ENCODE data around the gene LRRC4.
A peak's percentile ranks its signal among the peaks of the same experiment; 100 is the strongest.

The LRRC4 gene, protein sequence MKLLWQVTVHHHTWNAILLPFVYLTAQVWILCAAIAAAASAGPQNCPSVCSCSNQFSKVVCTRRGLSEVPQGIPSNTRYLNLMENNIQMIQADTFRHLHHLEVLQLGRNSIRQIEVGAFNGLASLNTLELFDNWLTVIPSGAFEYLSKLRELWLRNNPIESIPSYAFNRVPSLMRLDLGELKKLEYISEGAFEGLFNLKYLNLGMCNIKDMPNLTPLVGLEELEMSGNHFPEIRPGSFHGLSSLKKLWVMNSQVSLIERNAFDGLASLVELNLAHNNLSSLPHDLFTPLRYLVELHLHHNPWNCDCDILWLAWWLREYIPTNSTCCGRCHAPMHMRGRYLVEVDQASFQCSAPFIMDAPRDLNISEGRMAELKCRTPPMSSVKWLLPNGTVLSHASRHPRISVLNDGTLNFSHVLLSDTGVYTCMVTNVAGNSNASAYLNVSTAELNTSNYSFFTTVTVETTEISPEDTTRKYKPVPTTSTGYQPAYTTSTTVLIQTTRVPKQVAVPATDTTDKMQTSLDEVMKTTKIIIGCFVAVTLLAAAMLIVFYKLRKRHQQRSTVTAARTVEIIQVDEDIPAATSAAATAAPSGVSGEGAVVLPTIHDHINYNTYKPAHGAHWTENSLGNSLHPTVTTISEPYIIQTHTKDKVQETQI

GRCh38 chr7:128030654-128031611, at the start of gene LRRC4:
LRRC4 (minus strand) TSS chr7:128031437; CDS start chr7:128030640, 797 bp downstream.
- peak; percentile 82 for DNase-seq

DNA sequence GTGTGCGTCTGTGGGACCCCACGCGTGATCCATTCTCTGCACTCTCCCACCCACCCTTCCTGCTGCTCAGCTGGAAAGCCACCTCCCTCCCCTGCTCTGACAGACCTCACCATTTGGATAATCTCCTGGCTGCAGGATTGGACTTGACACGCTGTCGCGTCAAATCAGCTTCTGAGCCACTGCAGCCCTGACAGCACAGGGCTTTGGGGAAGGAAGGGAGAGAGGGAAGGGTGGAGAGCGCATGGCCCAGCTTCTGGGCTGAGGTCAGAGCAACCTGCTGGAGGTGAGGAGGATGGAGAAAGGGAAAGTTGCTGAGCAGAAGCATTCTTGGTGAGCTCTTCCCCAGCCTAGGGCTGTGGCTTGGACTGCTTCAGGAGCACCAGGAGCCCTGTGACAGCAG, 48.9 kb upstream of the LRRC4 start:
- DNase-seq: peak; percentile 77

- no peak for DNase-seq
Measured at GRCh38 chr7:128078309-128078708, 47.1 kb upstream of the LRRC4 start.

- peak; percentile 64 for DNase-seq
Measured at GRCh38 chr7:128076796-128077271, 45.6 kb upstream of the LRRC4 start.

DNA sequence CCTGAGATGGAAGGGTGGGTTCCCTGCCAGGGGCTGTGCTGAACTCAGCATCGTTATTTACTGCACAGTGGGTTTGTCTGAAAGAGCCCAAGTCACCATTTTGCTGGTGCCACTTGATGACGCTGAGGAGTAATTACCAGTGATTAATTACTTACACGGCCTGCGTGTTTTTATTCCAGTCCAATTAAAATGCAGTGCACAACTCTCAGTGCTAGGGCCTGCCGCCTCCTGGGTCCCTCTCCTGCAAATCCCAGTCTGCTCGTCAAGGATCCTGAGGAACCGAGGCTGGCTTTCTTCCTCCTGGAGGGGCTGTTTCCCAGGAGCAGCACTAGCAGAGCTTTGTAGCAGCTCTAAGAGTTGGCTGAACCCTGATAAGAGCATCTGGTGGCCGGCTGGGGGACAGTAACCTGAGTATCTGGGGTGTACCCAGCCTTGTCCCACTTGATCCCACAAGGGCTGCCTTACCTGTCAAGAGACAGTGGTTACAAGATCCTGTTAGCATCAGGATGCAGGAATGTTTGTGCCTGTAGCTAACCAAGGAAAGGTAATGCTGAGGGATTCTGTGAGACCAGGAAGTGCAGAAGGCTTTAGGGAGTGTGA, 45.1 kb upstream of the LRRC4 start:
- peak; percentile 15 for DNase-seq

DNA sequence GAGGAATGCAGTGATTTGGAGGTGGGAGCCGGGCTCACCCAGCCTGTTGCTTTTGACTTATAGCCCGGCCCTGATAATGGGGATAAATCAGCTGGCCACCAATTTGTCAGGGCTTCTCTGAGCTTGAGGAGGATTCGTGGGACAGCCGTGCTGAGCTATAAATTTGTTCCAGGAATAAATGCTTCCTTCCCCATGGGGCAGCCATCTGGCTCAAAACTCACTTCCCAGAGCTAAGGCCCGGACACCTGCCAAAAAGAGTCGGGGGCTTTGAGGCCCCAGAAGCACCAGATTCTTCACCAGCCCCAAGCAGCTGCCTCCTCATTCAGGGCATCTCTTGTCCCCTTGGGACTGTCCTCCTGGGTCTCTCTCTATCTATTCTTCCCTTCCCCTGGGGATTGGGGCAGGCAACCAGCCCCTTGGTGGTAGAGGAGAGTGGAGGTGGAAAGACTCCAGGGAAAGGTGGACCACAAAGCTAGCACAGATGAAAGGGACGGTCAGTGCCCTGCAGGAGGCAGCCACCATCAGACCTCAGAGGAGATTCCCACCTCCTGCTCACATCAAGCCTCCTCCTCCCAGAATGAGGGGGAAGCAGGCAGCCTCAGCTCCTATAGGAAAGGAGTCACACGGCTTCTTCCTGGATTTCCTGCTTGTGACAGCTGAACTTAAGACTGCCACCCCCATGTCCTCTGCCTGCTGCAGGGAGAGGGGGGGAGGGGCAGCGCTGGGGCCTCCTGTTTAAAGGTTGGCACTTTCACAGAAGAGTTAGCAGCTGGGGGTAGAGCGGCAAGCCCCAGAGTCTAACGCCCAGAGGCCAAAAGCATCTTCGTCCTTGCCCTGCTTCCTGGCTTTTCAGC, 44.2 kb upstream of the LRRC4 start:
- no peak for DNase-seq

DNA sequence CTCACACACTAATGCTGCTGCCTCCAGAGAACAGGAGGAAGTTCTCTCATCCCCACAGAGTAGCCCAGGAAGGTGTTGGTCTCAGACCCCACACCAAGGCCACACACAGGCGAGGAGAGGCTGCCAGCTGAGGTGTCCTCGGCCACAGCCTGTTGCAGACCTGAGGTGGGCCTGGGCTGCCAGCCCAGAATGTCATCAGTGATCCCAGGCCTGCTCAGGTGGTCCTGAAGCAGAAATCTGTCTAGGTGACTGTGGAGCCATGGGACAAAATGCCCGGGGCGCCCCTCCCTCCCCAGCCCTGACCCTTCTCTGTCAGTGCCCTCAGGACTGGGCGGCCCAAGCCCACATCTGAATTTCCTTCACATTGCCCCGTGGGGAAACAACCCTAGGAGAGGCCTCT, 43.5 kb upstream of the LRRC4 start:
- DNase-seq: no peak

- DNase-seq: no peak
Measured at GRCh38 chr7:128074336-128074735, 43.1 kb upstream of the LRRC4 start.

GRCh38 chr7:128073671-128074310, 42.6 kb upstream of the LRRC4 start:
- DNase-seq: no peak

DNA sequence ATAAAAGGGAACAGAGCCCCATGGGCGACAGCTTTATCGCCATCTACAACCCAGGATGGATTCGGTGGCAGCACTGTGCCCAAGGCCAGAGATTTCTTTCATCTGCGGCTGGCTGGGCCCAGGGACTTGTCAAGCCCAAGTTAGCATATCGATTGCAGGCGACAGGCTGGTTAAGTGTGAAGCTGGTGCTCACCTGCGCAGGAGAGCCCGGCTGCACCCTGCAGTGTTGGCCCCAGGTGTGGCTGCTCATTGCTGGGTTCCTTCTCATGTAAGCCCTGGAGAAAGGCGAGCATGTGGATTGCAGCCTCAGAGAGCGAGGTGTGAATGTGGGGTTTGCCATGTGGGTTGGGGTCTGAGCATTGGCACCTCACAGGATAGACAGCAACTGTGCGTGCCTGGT, 40.6 kb upstream of the LRRC4 start:
- no peak for DNase-seq

GRCh38 chr7:128071376-128071775, 40.1 kb upstream of the LRRC4 start:
- DNase-seq: no peak

DNA sequence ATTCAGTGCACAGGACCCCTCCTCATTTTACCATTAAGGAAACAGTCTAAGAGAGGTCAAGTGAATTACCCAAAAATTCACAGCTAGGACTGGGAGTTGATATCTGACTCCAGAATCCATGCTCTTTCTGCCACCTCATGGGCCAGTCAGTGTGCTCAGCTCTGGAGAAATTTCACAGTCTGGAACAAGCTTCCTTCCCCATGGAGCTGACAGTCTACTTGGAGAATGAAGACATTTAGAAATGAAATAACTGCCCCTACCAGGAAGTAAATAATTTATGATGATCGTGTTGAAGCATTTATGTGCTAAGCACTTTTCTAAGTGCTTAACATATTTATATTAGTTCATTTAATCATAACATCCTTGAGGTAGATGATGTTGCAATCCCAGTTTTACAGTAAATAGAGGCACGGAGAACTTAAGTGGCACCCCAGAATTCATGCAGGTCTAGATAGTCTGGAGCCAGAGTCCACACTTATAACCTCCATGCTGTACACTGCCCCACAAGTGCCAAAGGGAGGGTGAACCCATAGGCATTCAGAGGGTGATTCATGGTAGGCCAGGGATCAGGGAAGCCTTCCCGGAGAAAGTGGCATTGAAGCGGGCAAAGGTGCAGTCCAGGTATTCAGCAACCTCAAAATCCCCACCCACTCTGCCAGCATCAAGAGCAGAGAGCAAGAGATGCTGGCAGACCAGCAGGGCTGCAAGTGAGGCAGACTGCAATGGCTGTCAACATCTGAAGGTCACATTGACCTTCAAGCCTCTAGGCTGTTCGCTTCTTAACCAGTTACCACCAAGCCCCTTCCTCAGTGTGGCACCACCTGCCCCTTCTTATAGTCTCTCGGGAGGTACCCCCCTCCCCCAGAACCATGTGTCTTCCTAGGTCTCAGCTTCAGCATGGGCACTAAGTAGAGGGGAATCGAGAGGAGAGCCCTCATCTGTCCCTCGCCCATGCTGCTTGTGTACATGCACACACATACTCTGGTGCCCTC, 38.4 kb upstream of the LRRC4 start:
- DNase-seq: no peak

DNA sequence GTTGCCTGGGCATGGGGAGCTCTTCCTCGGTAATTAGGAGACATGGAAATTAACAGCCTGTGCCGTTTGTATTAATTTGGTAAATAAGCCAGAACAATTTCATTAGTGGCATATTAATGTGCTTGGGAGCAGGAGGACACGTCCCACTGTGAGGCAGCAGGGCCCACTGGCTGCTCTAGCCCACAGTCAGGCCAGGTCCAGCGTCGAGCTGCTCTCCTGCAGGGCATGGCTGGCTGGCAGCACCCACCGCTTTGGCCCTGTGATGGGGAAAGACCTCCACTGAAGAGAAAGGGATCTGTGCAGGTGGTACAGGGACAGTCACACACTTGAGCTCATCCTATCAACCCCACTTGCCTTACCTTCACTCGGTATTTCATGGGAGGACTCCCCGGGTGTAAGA, 37.5 kb upstream of the LRRC4 start:
- DNase-seq: no peak

GRCh38 chr7:128067983-128068382, 36.7 kb upstream of the LRRC4 start:
- no peak for DNase-seq

DNA sequence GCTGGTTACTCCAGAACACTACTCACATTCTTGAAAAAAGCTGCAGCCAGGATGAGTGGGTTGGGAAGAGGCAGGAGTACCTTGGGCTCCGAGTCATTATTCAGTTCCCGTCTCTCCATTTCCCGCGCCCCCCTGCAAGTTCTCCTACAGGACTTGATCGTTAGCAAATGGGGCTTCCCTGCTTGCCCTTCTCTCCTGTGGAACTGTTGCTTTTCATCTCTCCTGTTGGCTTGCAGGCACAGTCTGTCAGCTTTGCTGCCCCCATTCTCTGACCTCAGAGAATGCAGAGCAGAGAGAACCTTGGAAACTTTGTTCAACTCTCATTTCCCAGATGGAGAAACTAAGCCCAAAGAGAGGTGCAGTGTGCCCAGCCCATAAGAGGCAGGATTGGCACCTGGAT, 35.6 kb upstream of the LRRC4 start:
- DNase-seq: no peak

DNA sequence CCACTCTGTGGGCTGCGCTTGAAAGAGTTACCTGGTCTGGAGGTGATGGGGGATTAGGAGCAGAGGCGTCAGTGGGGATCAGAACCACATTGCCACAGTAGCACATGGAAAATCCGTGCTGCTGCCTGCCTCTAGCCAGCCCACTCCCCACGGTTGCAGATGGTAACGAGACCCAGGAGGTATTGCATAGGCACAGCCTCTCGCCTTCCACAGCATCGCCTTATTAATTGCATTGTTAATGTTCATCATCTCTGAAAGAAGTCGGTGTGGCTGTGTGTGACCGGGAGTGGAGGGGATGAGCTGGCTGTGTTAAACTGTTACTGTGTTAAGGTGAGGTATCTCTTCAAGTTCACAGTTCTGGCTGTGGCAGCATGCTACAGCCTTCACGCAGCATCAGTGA, 35.2 kb upstream of the LRRC4 start:
- DNase-seq: no peak

GRCh38 chr7:128065872-128066271, 34.6 kb upstream of the LRRC4 start:
- no peak for DNase-seq

DNA sequence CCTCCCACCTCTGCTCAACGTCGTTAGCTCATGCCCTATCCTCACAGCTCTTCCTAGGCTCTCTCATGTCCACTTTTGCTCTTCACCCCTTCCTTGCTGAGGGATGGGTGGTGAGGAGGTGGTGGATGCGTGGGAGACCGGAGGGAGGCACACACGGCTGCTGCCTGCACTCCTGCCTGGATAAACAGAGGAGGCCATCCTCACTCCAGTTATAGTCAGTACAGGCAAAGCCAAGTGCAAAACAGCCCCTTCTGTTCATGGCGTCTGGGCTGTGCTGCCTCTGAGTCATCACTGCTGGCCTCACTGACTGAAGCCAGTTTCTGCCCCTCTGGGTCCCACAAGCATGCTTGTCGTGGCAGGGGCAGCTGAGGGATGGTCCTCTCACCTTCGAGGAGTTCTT, 31.9 kb upstream of the LRRC4 start:
- DNase-seq: no peak

GRCh38 chr7:128060018-128060417, 28.8 kb upstream of the LRRC4 start:
- DNase-seq: no peak

Data from eye (tissue), 1 donor.